ENCODE results near the gene PPME1. TPM values are rescaled to one million over a fixed set of nuclear protein-coding genes. Genes with fewer than 3 reads are reported as not detected.

Gene PPME1
- total and polyA plus RNA-seq, 9 of the 15 experiments (the other 6 are each of a cell fraction or from before 2014, with no cell fraction given): 9.8 to 81.7 (median 37.6) TPM

DNA sequence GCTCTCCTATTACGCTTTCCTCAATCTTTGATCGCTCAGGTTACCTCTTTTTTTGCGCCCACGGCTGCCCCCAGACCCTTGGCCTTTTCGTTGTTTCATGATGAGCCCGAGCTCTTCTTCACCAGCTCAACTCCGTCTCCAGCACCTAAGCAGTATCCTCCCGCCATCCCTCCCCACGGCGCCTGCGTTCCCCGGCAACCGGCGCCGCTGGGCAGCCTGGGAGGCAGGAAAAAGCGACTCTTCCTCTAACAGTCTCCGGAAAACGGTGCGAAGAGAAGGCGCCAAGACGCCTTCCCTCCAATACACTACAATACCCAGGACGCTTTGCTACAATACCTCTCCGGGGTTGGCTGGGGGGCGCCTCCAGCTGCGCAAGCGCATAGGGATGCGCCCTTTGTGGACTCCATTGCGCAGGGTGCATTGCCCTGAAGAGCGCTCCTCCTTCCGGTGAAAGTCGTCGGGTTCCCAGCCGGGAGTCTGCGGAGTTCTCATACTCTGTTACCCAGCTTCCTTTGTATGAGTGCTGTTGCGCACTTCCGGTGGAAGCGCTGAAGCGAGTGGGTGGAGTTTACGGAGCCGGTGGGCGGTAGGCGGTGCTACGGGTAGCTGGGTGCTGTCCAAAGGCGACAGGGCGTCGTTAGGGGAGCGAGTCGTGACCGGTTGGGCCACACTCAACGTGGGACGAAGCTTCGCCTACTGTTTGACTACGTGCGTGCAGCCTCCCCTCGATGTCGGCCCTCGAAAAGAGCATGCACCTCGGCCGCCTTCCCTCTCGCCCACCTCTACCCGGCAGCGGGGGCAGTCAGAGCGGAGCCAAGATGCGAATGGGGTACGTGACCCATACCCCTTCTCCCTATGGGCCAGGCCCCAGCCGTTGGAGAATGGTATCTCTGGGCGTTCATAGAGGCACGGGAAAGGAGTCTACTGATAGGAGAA is at the start of gene PPME1, which contains the start of gene C2CD3 (continued):
- TF ChIP-seq, protein P1, sequence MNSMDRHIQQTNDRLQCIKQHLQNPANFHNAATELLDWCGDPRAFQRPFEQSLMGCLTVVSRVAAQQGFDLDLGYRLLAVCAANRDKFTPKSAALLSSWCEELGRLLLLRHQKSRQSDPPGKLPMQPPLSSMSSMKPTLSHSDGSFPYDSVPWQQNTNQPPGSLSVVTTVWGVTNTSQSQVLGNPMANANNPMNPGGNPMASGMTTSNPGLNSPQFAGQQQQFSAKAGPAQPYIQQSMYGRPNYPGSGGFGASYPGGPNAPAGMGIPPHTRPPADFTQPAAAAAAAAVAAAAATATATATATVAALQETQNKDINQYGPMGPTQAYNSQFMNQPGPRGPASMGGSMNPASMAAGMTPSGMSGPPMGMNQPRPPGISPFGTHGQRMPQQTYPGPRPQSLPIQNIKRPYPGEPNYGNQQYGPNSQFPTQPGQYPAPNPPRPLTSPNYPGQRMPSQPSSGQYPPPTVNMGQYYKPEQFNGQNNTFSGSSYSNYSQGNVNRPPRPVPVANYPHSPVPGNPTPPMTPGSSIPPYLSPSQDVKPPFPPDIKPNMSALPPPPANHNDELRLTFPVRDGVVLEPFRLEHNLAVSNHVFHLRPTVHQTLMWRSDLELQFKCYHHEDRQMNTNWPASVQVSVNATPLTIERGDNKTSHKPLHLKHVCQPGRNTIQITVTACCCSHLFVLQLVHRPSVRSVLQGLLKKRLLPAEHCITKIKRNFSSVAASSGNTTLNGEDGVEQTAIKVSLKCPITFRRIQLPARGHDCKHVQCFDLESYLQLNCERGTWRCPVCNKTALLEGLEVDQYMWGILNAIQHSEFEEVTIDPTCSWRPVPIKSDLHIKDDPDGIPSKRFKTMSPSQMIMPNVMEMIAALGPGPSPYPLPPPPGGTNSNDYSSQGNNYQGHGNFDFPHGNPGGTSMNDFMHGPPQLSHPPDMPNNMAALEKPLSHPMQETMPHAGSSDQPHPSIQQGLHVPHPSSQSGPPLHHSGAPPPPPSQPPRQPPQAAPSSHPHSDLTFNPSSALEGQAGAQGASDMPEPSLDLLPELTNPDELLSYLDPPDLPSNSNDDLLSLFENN (IDR thresholded peaks at IDR 0.05; ENCODE audit: low read depth in 2 of 2, low read length in 2 of 2): 0 out of 4 replicates have a peak, but pooled peaks of 1 of the 2 experiments have one; percentile 25
- TF ChIP-seq, protein P2, sequence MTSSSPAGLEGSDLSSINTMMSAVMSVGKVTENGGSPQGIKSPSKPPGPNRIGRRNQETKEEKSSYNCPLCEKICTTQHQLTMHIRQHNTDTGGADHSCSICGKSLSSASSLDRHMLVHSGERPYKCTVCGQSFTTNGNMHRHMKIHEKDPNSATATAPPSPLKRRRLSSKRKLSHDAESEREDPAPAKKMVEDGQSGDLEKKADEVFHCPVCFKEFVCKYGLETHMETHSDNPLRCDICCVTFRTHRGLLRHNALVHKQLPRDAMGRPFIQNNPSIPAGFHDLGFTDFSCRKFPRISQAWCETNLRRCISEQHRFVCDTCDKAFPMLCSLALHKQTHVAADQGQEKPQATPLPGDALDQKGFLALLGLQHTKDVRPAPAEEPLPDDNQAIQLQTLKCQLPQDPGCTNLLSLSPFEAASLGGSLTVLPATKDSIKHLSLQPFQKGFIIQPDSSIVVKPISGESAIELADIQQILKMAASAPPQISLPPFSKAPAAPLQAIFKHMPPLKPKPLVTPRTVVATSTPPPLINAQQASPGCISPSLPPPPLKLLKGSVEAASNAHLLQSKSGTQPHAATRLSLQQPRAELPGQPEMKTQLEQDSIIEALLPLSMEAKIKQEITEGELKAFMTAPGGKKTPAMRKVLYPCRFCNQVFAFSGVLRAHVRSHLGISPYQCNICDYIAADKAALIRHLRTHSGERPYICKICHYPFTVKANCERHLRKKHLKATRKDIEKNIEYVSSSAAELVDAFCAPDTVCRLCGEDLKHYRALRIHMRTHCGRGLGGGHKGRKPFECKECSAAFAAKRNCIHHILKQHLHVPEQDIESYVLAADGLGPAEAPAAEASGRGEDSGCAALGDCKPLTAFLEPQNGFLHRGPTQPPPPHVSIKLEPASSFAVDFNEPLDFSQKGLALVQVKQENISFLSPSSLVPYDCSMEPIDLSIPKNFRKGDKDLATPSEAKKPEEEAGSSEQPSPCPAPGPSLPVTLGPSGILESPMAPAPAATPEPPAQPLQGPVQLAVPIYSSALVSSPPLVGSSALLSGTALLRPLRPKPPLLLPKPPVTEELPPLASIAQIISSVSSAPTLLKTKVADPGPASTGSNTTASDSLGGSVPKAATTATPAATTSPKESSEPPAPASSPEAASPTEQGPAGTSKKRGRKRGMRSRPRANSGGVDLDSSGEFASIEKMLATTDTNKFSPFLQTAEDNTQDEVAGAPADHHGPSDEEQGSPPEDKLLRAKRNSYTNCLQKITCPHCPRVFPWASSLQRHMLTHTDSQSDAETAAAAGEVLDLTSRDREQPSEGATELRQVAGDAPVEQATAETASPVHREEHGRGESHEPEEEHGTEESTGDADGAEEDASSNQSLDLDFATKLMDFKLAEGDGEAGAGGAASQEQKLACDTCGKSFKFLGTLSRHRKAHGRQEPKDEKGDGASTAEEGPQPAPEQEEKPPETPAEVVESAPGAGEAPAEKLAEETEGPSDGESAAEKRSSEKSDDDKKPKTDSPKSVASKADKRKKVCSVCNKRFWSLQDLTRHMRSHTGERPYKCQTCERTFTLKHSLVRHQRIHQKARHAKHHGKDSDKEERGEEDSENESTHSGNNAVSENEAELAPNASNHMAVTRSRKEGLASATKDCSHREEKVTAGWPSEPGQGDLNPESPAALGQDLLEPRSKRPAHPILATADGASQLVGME (CRISPR knock-in tag; IDR thresholded peaks at IDR 0.05): peak; percentile 88; the same call in 1 of the 2 replicates
- TF ChIP-seq, protein P3, sequence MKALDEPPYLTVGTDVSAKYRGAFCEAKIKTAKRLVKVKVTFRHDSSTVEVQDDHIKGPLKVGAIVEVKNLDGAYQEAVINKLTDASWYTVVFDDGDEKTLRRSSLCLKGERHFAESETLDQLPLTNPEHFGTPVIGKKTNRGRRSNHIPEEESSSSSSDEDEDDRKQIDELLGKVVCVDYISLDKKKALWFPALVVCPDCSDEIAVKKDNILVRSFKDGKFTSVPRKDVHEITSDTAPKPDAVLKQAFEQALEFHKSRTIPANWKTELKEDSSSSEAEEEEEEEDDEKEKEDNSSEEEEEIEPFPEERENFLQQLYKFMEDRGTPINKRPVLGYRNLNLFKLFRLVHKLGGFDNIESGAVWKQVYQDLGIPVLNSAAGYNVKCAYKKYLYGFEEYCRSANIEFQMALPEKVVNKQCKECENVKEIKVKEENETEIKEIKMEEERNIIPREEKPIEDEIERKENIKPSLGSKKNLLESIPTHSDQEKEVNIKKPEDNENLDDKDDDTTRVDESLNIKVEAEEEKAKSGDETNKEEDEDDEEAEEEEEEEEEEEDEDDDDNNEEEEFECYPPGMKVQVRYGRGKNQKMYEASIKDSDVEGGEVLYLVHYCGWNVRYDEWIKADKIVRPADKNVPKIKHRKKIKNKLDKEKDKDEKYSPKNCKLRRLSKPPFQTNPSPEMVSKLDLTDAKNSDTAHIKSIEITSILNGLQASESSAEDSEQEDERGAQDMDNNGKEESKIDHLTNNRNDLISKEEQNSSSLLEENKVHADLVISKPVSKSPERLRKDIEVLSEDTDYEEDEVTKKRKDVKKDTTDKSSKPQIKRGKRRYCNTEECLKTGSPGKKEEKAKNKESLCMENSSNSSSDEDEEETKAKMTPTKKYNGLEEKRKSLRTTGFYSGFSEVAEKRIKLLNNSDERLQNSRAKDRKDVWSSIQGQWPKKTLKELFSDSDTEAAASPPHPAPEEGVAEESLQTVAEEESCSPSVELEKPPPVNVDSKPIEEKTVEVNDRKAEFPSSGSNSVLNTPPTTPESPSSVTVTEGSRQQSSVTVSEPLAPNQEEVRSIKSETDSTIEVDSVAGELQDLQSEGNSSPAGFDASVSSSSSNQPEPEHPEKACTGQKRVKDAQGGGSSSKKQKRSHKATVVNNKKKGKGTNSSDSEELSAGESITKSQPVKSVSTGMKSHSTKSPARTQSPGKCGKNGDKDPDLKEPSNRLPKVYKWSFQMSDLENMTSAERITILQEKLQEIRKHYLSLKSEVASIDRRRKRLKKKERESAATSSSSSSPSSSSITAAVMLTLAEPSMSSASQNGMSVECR (CRISPR knock-in tag; IDR thresholded peaks at IDR 0.05): peak; percentile 75
- TF ChIP-seq KDM4B (IDR thresholded peaks at IDR 0.05; ENCODE audit: borderline replicate concordance in 2 of 2, low read depth in 1 of 2) (no peak), HLTF (IDR thresholded peaks at IDR 0.05) (peak; percentile 30; the same call in 1 of the 2 replicates), RBBP5 (IDR thresholded peaks at IDR 0.05; ENCODE audit: borderline replicate concordance, insufficient read depth, low read length, poor library complexity, severe bottlenecking) (peak; percentile 64), E2F3 (CRISPR knock-in tag; IDR thresholded peaks at IDR 0.05) (0 out of 2 replicates have a peak, but pooled peaks have one; percentile 51), PURB (CRISPR knock-in tag; IDR thresholded peaks at IDR 0.05; ENCODE audit: low read depth) (no peak), HCFC1 (IDR thresholded peaks at IDR 0.05; ENCODE audit: low read depth, low read length) (peak; percentile 95)
